DOHH2 (cell line): ENCODE measurements around the gene NUP62.

Experiments used
- CTCF ChIP-seq: fragments of 200-600 bp; sonication (generic); IDR thresholded peaks from one replicate; pipeline ENCODE4 v1.5.1; 2014; ENCODE audit warnings: antibody characterized with exemption, mild to moderate bottlenecking, low read depth, low read length; ENCODE audit not compliant: poor library complexity, severe bottlenecking
- EZH2phosphoT487 ChIP-seq: fragments of 200-600 bp; sonication (generic); IDR thresholded peaks from 2 replicates; pipeline ENCODE4 v1.6.1; 2017; ENCODE audit warnings: borderline replicate concordance, mild to moderate bottlenecking, antibody characterized with exemption, low read length, moderate library complexity, mixed read lengths

- TF ChIP-seq CTCF (no peak), EZH2phosphoT487 (no peak)
These were observed 44.5 kb downstream of the NUP62 start for GRCh38 chr19:49884760-49885159.
